Measurements from ENCODE around the gene ANKS1B.
A peak's percentile ranks its signal among the peaks of the same experiment; 100 is the strongest.

The ANKS1B gene

GRCh38 chr12:98736352-98737321 is 1248.1 kb downstream of the ANKS1B start:
- no peak overlapping the region for H3K4me3 ChIP-seq (ENCODE audit: low read depth, low read length)
- TF ChIP-seq CTCF (conservative IDR thresholded peaks at IDR 0.05; ENCODE audit: low read depth, low read length) = no peak
- DNase-seq (ENCODE audit: low read depth) = peak; percentile 53

GRCh38 chr12:98735821-98736220 is 1248.9 kb downstream of the ANKS1B start:
- no peak for TF ChIP-seq CTCF (conservative IDR thresholded peaks at IDR 0.05; ENCODE audit: low read depth, low read length)
- no peak for DNase-seq (ENCODE audit: low read depth)

GRCh38 chr12:98733667-98734350 is 1250.9 kb downstream of the ANKS1B start:
- no peak for TF ChIP-seq CTCF (conservative IDR thresholded peaks at IDR 0.05; ENCODE audit: low read depth, low read length)
- peak; percentile 31 for DNase-seq (ENCODE audit: low read depth)
- H3K4me3 ChIP-seq (ENCODE audit: low read depth, low read length) = no peak overlapping the region

More at GRCh38 chr12:98735821-98736220, 1248.9 kb downstream of the ANKS1B start:
- H3K4me3 ChIP-seq (ENCODE audit: low read depth, low read length) = no peak overlapping the region

- DNase-seq (ENCODE audit: low read depth) = no peak
- TF ChIP-seq CTCF (conservative IDR thresholded peaks at IDR 0.05; ENCODE audit: low read depth, low read length) = no peak
- no peak overlapping the region for H3K4me3 ChIP-seq (ENCODE audit: low read depth, low read length)
These were observed 1254.3 kb downstream of the ANKS1B start for GRCh38 chr12:98730412-98730811.

- no peak for TF ChIP-seq CTCF (conservative IDR thresholded peaks at IDR 0.05; ENCODE audit: low read depth, low read length)
- DNase-seq (ENCODE audit: low read depth) = no peak
- H3K4me3 ChIP-seq (ENCODE audit: low read depth, low read length) = no peak overlapping the region
These were observed 1257.5 kb downstream of the ANKS1B start for GRCh38 chr12:98727196-98727595.

GRCh38 chr12:98725476-98726247 is 1259.1 kb downstream of the ANKS1B start:
- no peak overlapping the region for H3K4me3 ChIP-seq (ENCODE audit: low read depth, low read length)
- DNase-seq (ENCODE audit: low read depth) = peak; percentile 85
- TF ChIP-seq CTCF (conservative IDR thresholded peaks at IDR 0.05; ENCODE audit: low read depth, low read length) = peak; percentile 79

Measured in choroid plexus epithelial cell (primary cell).